Activated CD4-positive, CD25-positive, alpha-beta regulatory T cell (primary cell): ENCODE measurements around the gene JARID2.

Experiments
- DNase-seq, 4 experiments: peaks; one replicate each; lab custom pipeline; 2025; lab: John Stamatoyannopoulos, UW

Gene JARID2

DNA sequence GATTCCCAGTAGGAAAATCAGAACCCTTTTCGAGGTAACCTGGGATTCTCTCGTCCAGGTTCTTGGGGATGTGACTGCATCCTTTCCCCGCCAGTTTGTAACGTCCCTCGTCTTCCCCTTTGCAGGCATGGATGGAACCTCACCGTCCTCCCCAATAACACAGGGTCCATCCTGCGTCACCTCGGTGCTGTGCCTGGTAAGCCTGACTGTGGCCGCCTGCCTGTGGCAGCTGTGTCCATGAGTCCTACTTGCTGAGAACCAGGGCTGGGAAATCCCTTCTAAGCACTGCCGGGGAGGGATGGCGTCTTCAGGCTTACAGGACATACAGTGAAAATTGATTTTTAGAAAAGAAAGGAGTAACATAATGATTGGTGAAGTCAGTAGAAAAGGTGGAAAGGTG, 261.4 kb downstream of the JARID2 start:
- no peak for DNase-seq

- DNase-seq: no peak
Observed at GRCh38 chr6:15507746-15508145, 261.9 kb downstream of the JARID2 start.

- DNase-seq: no peak
Observed at GRCh38 chr6:15508441-15508871, 262.6 kb downstream of the JARID2 start.

DNA sequence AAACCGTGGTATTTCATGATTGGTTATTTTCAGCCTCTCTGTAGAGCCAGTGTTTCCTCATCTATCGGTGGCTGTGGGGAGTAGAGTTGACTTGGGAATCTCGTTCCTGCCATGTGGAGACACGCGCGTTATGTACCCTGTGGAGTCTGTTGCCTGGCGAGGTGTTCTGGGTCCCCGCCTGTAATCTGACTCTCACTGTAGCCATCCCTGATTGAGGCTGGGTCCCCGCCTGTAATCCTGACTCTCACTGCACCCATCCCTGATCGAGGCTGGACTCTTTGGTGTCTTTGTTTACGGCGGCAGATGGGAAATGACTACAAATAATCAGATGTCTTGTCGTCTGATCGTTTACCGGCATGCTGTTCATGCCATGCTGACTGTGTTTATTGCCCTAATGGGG, 263.1 kb downstream of the JARID2 start:
- DNase-seq: no peak

DNA sequence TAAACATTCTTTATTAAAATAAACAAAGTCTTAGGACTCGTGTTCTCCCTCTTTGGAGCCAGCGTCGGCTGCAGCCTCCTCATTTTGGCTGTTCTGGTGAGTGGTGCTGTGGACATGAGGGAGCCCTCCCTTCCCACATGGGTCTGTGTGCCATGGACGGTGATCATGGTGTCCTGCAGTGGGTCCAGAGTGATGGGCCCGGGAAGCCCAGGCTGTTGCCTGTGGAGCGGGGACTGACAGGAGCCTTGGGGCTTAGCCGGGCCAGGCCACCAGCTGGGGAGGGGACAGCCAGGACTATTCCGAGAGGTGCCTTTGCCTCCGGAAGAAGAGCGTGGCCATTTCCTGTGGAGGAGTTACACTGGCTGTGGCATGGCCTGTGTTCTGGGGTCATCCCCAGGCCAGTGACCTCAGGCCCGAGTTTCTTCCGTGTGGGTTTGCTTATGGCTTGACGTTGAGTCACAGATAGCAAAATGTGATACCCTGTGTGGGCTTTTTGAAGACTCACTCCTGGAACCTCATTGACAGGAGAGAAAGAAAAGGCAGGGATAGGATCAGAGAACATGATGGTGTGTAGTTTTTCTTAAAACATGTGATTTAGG, 263.6 kb downstream of the JARID2 start:
- DNase-seq: no peak

GRCh38 chr6:15510121-15510520, 264.3 kb downstream of the JARID2 start:
- DNase-seq: no peak

DNA sequence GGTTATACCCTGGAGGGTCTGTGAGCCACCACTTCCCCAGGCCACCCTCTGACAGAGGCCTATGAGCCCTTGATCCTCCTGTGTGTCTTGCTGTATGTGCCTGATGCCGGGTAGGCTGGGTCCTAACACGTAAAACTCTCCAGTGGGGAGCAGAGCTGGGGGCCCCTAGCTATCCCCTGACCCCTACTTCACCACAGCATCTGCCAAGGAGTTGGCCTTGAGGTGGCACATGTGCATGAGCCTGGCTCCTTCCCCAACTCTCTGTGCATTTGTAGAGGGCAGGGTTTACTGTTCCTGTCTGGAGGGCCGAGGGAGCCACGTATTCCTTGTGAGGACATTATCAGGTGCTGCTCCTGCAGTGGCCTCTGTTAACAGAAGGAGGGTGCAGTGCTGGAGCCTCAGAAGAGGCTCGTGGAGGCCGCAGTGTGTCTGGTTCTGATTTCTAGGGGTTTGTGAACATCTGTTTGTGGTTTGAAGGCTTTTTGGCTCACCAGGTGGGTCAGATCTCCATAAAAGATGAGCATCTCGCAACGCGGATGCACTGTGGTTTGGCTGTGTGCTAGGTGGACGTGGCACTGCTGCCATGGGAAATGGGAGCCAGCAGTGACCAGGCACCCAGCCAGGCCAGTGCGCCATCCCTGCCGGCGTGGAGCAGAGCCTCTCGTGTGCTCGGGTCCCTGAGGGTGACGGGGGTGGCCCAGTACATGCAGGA, 264.8 kb downstream of the JARID2 start:
- DNase-seq: no peak

GRCh38 chr6:15511248-15512125, 265.6 kb downstream of the JARID2 start:
- no peak for DNase-seq

GRCh38 chr6:15512126-15512525, 266.3 kb downstream of the JARID2 start:
- DNase-seq: no peak

- DNase-seq: no peak
Observed at GRCh38 chr6:15512721-15513120, 266.9 kb downstream of the JARID2 start.

DNA sequence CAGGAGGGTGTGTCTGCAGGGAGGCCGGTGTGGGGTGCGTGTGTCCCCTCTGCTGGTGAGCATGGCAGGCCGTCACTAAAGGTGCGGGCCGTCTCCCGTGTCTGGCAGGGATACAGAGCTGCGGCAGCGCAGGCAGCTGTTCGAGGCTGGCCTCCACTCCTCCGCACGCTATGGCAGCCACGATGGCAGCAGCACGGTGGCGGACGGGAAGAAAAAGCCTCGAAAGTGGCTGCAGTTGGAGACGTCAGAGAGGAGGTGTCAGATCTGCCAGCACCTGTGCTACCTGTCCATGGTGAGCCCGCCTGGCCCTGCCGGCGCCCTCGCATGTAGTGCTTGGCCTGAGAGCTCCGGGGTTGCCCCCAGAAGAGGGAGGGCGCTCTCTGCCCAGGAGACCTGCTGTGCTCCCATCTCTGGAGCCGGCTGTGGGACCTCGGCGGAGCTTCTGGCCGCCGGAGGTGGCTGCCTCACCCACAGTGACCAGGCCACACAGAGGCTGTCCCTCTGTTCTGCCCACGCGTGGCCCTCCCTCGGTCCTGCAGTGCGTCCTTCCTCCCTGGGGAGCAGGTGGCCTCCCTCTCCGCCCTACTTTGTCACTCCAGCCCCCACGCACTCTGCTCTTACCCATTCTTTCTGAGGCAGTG, 267.4 kb downstream of the JARID2 start:
- no peak for DNase-seq

GRCh38 chr6:15513801-15514711, 268.2 kb downstream of the JARID2 start:
- no peak for DNase-seq

DNA sequence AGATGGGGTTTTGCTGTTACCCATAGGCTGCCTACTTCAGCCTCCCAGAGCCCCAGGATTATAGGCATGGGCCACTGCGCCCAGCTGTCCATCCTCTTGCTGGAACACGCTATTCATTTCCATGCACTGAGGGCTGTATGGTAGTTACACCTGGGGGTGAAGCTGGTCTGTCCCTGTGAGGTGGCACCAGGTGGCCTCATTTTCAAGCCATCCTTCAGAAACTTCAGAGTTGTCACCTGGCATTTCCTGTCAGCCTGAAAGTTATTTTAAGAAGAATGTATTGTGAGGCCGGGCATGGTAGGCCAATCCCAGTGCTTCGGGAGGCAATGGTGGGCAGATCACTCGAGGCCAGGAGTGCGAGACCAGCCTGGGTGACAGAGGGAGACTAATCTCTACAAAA, 269.4 kb downstream of the JARID2 start:
- DNase-seq: no peak

- DNase-seq: no peak
Observed at GRCh38 chr6:15515660-15516375, 269.9 kb downstream of the JARID2 start.

DNA sequence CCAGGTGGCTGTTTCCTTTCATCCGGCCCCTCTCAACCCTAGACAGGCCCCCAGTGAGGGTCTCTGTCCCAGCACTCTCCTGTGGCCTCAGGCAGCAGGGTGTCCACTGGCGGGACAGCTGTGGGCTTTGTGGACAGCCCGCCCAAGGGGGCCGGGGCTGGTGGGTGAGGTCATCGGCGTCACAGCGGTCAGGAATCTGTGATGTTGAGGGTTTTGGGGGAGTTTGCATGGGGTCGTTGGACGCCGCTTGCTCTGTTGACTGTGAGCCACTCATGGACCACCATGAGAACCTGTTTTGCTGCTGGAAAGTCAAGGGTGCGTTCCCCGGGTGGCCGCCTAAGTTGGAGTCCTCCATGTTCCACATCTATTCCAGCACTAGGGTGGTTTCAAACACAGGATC, 270.5 kb downstream of the JARID2 start:
- no peak for DNase-seq

DNA sequence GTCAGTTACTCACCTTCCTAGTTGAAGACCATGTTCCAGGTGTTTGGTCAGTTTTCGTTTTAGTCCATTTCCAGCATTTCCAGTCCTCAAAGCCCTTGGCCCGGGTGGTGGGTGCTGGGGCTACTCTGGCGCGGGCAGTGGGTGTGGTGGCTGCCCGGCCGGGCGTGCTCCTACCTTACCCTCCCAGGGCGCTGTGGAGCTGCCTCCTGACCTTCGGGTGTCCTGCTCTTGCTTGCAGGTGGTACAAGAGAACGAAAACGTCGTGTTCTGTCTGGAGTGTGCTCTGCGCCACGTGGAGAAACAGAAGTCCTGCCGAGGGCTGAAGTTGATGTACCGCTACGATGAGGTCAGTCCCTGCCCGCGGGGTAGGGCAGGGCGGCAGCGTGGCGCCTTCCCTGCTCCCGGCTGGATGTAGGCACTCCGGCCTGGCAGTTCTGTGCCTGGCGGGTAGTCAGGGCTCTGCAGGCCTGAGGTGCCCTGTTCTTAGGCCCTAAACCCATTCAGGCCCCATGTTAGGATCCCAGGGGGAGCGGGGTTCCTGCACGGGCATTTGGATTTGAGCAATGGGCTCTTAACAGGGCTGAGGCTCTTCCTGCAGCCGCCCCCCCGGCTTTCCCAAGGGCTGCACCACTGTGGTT, 271.2 kb downstream of the JARID2 start:
- DNase-seq: no peak

DNA sequence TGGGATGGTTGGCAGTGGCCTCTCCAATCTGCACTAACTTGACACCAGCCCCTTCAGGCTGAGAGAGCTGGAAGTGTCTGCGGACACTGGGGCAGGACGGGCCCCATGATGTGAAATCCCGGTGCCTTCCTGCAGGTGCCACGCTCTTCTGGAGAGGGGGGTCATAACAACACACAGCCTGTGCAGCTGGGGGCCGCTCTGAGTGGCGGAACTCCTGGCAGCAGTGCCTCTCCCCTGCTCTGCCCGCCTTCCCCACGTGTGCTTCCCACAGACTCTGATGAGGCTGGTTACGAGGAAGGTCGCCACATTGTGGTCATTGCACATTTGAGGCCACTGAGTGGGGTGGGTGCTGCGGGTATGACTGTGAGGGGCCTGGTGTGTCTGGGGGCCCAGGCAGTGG, 271.7 kb downstream of the JARID2 start:
- DNase-seq: no peak

DNA sequence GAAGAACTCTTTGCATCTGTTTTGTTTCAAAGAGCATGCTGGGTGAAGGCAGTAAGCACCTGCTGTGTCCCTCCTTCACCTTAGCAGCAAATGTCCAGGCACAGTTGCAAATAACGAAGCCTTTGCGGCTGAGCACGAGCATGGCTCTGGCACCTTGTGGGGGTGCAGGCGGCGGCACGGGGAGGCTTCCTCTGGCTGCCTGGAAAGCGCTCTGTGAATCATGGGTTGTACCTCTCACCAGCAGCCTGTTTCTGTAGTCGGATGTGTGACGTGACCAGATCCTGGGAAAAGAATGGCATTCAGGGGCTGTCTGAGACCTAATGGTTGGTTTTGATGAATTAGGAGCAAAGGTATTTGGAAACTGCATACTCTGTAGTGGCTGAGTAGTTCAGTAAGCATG, 272.2 kb downstream of the JARID2 start:
- no peak for DNase-seq

- DNase-seq: no peak
Observed at GRCh38 chr6:15518878-15519277, 273.0 kb downstream of the JARID2 start.

DNA sequence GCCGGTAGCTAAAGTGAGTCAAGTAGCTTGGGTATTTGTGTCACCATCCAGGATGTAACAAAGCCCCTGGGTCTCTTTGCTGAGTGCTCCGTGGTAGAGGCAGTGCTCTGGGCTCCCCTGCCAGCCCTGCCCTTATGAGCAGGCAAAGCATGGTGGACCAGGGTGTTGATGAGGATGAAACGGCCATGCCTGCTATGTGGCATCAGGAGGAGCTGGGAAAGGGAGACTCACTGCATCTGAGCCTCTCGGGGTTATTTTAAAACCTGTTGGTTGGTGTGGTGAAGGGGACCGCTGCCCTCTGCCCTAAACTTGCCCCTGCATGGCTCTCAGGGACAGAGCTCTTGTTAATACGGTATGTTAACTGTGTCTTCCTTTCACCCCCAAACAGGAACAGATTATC, 273.8 kb downstream of the JARID2 start:
- DNase-seq: no peak
